DMS 273 (cell line): ENCODE results near the gene LRBA.
"Not testable (repeated sequence)": the region's sequence is repeated elsewhere in the genome, so short reads cannot be mapped to it uniquely, and the experiment has no call there.

Experiments used
- DNase-seq: peaks from one replicate; lab custom pipeline; 2025; ENCODE audit not compliant: unreplicated experiment; lab: John Stamatoyannopoulos, UW

The LRBA gene

GRCh38 chr4:150949342-150949741 lies 65.7 kb downstream of the LRBA start:
- no peak for DNase-seq

- no peak for DNase-seq
These were observed 66.4 kb downstream of the LRBA start for GRCh38 chr4:150948710-150949109.

GRCh38 chr4:150948074-150948473 lies 67.0 kb downstream of the LRBA start:
- no peak for DNase-seq

GRCh38 chr4:150944660-150945059 lies 70.4 kb downstream of the LRBA start:
- no peak for DNase-seq

- DNase-seq = no peak
These were observed 71.3 kb downstream of the LRBA start for GRCh38 chr4:150943818-150944217.

GRCh38 chr4:150943126-150943525 lies 72.0 kb downstream of the LRBA start:
- no peak for DNase-seq

GRCh38 chr4:150942539-150942938 lies 72.5 kb downstream of the LRBA start:
- no peak for DNase-seq

GRCh38 chr4:150940123-150940522 lies 75.0 kb downstream of the LRBA start:
- no peak for DNase-seq

- DNase-seq = no peak
These were observed 75.6 kb downstream of the LRBA start for GRCh38 chr4:150939530-150939929.

- DNase-seq = peak; percentile 60
These were observed 76.1 kb downstream of the LRBA start for GRCh38 chr4:150938873-150939499.

- DNase-seq = no peak
These were observed 76.7 kb downstream of the LRBA start for GRCh38 chr4:150938417-150938816.

GRCh38 chr4:150934022-150934421 lies 81.1 kb downstream of the LRBA start:
- DNase-seq = no peak

GRCh38 chr4:150931796-150932195 lies 83.3 kb downstream of the LRBA start:
- DNase-seq = no peak

GRCh38 chr4:150931005-150931404 lies 84.1 kb downstream of the LRBA start:
- DNase-seq = no peak

GRCh38 chr4:150923945-150924344 lies 91.1 kb downstream of the LRBA start:
- DNase-seq = no peak

- DNase-seq = not testable (repeated sequence)
These were observed 93.6 kb downstream of the LRBA start for GRCh38 chr4:150921486-150921885.

- DNase-seq = not testable (repeated sequence)
These were observed 96.5 kb downstream of the LRBA start for GRCh38 chr4:150918562-150918961.

GRCh38 chr4:150911326-150911725 lies 103.8 kb downstream of the LRBA start:
- DNase-seq = no peak

- DNase-seq = no peak
These were observed 106.0 kb downstream of the LRBA start for GRCh38 chr4:150909116-150909515.

GRCh38 chr4:150906987-150907633 lies 108.0 kb downstream of the LRBA start:
- DNase-seq = peak; percentile 1

GRCh38 chr4:150904671-150905070 lies 110.4 kb downstream of the LRBA start:
- no peak for DNase-seq

GRCh38 chr4:150903603-150904002 lies 111.5 kb downstream of the LRBA start:
- no peak for DNase-seq

- no peak for DNase-seq
These were observed 118.6 kb downstream of the LRBA start for GRCh38 chr4:150896497-150896896.
